ENCODE results near the gene ING4. TPM values are rescaled to one million over a fixed set of nuclear protein-coding genes. Genes with fewer than 3 reads are reported as not detected.

Gene ING4
- total and polyA plus RNA-seq, 2 of the 4 experiments (the other 2 are of a cell fraction): 22.0 to 47.5 TPM

GRCh38 chr12:6612247-6612646 lies 50.7 kb downstream of the ING4 start:
- H3K18ac ChIP-seq (ENCODE audit: low read depth, low read length): peak overlapping the region; percentile 71
- H3K14ac ChIP-seq (replicated peaks; ENCODE audit: low read depth, low read length): peak overlapping the region; percentile 100
- peak overlapping the region; percentile 97 for H2BK5ac ChIP-seq (ENCODE audit: low read depth, low read length, poor library complexity, severe bottlenecking)
- peaks cover 23% of the 10 kb centered on the region for H3K4me1 ChIP-seq (ENCODE audit: control insufficient read depth, insufficient read depth, low read length)
- POLR2A ChIA-PET (ENCODE audit: unreplicated experiment): interaction anchor here (0.5 to 0.6 kb wide), 3 partner anchors 12 to 153 kb away, joined by 3 read pairs; no protein-coding TSS in a partner anchor
- peak overlapping the region; percentile 99 to 100 for H4K8ac ChIP-seq (ENCODE audit: low read depth in 2 of 2, low read length in 2 of 2)
- H3K23ac ChIP-seq (ENCODE audit: low read depth, low read length): peak overlapping the region; percentile 48; the same call in 1 of the 2 replicates
- H2AK9ac ChIP-seq (replicated peaks; ENCODE audit: low read depth, low read length, poor library complexity): peak overlapping the region; percentile 100
- H3K9me1 ChIP-seq (ENCODE audit: insufficient read depth, low read length): peaks cover 27% of the 10 kb centered on the region
- no peaks in the 10 kb centered on the region for H3K36me3 ChIP-seq (ENCODE audit: control insufficient read depth, insufficient read depth, low read length)
- BruUV-seq (replicated peaks): no TSS peak
- no peaks in the 10 kb centered on the region for H3K9me3 ChIP-seq (ENCODE audit: control insufficient read depth, insufficient read depth, low read length)
- dilution Hi-C loops (cut with HindIII; ENCODE audit: low sequenced_read_pairs, unreplicated experiment): no loop called here
- TF ChIP-seq MAZ (IDR thresholded peaks at IDR 0.05; ENCODE audit: borderline replicate concordance, low read depth, low read length): no peak
- TF ChIP-seq, protein P1, sequence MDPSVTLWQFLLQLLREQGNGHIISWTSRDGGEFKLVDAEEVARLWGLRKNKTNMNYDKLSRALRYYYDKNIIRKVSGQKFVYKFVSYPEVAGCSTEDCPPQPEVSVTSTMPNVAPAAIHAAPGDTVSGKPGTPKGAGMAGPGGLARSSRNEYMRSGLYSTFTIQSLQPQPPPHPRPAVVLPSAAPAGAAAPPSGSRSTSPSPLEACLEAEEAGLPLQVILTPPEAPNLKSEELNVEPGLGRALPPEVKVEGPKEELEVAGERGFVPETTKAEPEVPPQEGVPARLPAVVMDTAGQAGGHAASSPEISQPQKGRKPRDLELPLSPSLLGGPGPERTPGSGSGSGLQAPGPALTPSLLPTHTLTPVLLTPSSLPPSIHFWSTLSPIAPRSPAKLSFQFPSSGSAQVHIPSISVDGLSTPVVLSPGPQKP (IDR thresholded peaks at IDR 0.05; ENCODE audit: borderline replicate concordance, low read depth, low read length): no peak
- TF ChIP-seq, protein P2, sequence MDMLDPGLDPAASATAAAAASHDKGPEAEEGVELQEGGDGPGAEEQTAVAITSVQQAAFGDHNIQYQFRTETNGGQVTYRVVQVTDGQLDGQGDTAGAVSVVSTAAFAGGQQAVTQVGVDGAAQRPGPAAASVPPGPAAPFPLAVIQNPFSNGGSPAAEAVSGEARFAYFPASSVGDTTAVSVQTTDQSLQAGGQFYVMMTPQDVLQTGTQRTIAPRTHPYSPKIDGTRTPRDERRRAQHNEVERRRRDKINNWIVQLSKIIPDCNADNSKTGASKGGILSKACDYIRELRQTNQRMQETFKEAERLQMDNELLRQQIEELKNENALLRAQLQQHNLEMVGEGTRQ (IDR thresholded peaks at IDR 0.05; ENCODE audit: low read depth, low read length): no peak
- TF ChIP-seq CHD1 (IDR thresholded peaks at IDR 0.05; ENCODE audit: low read depth, low read length): no peak
- TF ChIP-seq, protein P3, sequence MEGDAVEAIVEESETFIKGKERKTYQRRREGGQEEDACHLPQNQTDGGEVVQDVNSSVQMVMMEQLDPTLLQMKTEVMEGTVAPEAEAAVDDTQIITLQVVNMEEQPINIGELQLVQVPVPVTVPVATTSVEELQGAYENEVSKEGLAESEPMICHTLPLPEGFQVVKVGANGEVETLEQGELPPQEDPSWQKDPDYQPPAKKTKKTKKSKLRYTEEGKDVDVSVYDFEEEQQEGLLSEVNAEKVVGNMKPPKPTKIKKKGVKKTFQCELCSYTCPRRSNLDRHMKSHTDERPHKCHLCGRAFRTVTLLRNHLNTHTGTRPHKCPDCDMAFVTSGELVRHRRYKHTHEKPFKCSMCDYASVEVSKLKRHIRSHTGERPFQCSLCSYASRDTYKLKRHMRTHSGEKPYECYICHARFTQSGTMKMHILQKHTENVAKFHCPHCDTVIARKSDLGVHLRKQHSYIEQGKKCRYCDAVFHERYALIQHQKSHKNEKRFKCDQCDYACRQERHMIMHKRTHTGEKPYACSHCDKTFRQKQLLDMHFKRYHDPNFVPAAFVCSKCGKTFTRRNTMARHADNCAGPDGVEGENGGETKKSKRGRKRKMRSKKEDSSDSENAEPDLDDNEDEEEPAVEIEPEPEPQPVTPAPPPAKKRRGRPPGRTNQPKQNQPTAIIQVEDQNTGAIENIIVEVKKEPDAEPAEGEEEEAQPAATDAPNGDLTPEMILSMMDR (conservative IDR thresholded peaks at IDR 0.05; ENCODE audit: low read depth, low read length): no peak
- no peak for TF ChIP-seq RCOR1 (IDR thresholded peaks at IDR 0.05; ENCODE audit: insufficient replicate concordance, low read length)
- no peak for TF ChIP-seq MAFK (IDR thresholded peaks at IDR 0.05; ENCODE audit: low read depth, low read length)
- no peak for TF ChIP-seq BHLHE40 (IDR thresholded peaks at IDR 0.05; ENCODE audit: low read depth, low read length)
- no peak for TF ChIP-seq POLR2A (IDR thresholded peaks at IDR 0.05; ENCODE audit: low read depth, low read length)
- no peak for TF ChIP-seq RFX5 (IDR thresholded peaks at IDR 0.05; ENCODE audit: low read depth, low read length)
- no peak for TF ChIP-seq SMC3 (IDR thresholded peaks at IDR 0.05; ENCODE audit: low read depth, low read length)
- TF ChIP-seq NFE2L2 (IDR thresholded peaks at IDR 0.05; ENCODE audit: low read depth, low read length): no peak
- intact Hi-C loops (cut with micrococcal nuclease): loop anchor here (10.0 kb wide), 1 partner anchor 153 kb away; the partner anchor contains the start of gene PTMS
- DNase-seq (no peak), ATAC-seq (ENCODE audit: low read depth) (no peak)
- WGBS, 2 experiments (ENCODE audit: extremely low coverage in 2 of 2, insufficient read length in 1 of 2): 88% methylated on average over 4 of the region's 6 CpGs; no CpG with 5 or more reads in 1 of the 2 experiments
- H3K4me2 ChIP-seq (ENCODE audit: low read depth, low read length): no peak overlapping the region
- in situ Hi-C loops (cut with MboI; ENCODE audit: low sequenced_read_pairs): loop anchor here (10.0 kb wide), 1 partner anchor 213 kb away; the partner anchor contains the start of genes GPR162 and P3H3
- H3K79me1 ChIP-seq (ENCODE audit: low read depth in 1 of 2, low read length in 2 of 2): peaks cover 0 to 7% of the 10 kb centered on the region in 2 experiments; a peak in 1 of 4 replicates
- H4K91ac ChIP-seq (ENCODE audit: insufficient read depth, low read depth, low read length): peak overlapping the region; percentile 99
- H4K20me1 ChIP-seq (ENCODE audit: insufficient read depth, low read length): no peaks in the 10 kb centered on the region
- peak overlapping the region; percentile 86 for H4K5ac ChIP-seq (ENCODE audit: low read depth, low read length)
- peak overlapping the region; percentile 46; the same call in 1 of the 2 replicates for H3K9ac ChIP-seq (ENCODE audit: low read depth, low read length)
- H3K27ac ChIP-seq (ENCODE audit: insufficient read depth, low read length): peak overlapping the region; percentile 93
- H2AFZ ChIP-seq (replicated peaks; ENCODE audit: low read length, poor library complexity): peak overlapping the region; percentile 96
- peak overlapping the region; percentile 100; the same call in 1 of the 3 replicates for H2BK15ac ChIP-seq (ENCODE audit: low read depth, low read length)
- H2AK5ac ChIP-seq (ENCODE audit: low read depth, low read length): peak overlapping the region; percentile 100
- no peaks in the 10 kb centered on the region for H3K27me3 ChIP-seq (ENCODE audit: control insufficient read depth, insufficient read depth, low read length)
- CTCF ChIA-PET: interaction anchor here (0.6 to 0.7 kb wide), 2 partner anchors 52 to 77 kb away, joined by 3 read pairs; partner anchors contain the start of gene ZNF384
- no peak overlapping the region for H3K56ac ChIP-seq (ENCODE audit: extremely low read depth, insufficient read depth, low read length)
- peak overlapping the region; percentile 77 for H2BK20ac ChIP-seq (ENCODE audit: low read depth, low read length)
- peak overlapping the region; percentile 99 for H3K4ac ChIP-seq (ENCODE audit: low read depth, low read length)
- no peak overlapping the region for H3K4me3 ChIP-seq (ENCODE audit: insufficient read depth, low read depth, low read length)
- peak overlapping the region; percentile 98 for H2BK120ac ChIP-seq (ENCODE audit: low read depth, low read length)
